CD4-positive, alpha-beta T cell treated with Interleukin-17A for 1 hour (primary cell): ENCODE data around the gene BIRC3.

Experiments used
- DNase-seq: peaks from one replicate; pipeline ENCODE4 v3.0.0-alpha.2; 2020

BIRC3 gene

DNA sequence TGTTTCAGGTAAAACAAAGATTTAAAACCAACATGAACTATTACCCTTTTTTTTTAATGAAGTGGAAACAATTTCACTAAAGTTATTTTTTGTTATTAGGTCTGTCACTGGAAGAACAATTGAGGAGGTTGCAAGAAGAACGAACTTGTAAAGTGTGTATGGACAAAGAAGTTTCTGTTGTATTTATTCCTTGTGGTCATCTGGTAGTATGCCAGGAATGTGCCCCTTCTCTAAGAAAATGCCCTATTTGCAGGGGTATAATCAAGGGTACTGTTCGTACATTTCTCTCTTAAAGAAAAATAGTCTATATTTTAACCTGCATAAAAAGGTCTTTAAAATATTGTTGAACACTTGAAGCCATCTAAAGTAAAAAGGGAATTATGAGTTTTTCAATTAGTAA is 60.6 kb downstream of the BIRC3 start:
- no peak for DNase-seq

DNA sequence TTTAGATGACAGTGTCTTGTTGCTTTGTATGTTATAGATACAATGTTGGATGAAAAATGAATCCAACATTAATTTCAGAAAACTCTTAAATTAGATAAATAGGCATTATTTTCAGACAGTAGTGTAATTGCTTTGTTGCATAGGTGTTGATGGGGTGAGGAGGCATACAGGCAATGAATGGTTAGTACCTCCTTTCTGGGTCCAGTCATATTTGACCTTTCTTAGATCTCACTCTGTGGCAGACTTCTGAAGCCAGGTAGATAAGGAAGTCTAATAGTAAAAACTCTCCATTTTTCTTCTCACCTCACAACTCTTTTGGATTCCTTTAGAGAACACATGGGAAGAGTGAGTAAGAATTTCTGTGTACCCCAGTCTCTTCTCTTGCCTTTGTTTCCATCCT is 61.5 kb downstream of the BIRC3 start:
- no peak for DNase-seq

DNA sequence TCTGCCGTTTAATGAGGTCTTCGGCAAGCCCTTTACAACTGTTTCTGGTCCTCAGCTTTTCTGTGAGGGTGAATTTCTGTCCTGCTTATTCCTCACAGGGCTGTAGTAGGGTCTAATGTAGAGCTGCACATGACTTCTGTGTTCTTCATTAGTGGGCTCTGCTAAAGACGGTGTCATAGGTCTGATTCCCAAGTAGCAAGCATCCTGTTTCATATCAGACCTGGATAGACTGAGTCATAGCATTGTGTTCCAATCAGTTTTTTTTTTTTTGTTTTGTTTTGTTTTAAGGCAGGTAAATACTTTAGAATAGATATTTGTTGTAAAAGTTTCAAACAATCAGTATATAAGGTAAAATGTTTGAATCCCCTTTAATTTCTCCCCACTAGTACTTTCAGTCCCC is 65.1 kb downstream of the BIRC3 start:
- DNase-seq: no peak

DNA sequence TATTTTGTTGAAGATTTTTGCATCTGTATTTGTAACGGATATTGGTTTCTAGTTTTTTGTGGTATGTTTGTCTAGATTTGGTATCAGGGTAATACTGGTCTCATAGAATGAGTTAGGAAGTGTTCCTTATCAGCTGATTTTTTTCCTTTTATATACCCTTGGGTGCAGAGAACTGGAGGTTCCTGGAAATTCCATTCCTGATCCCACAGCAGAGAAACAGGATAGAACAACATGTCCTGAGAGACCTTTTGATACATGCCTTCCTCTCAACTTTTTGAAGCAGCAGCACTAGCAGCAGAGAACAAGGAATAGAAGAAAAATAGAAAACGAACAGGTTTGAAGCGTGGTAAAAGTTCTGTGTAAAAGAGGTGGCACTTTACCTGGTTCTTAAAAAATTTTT is 66.6 kb downstream of the BIRC3 start:
- DNase-seq: no peak

DNA sequence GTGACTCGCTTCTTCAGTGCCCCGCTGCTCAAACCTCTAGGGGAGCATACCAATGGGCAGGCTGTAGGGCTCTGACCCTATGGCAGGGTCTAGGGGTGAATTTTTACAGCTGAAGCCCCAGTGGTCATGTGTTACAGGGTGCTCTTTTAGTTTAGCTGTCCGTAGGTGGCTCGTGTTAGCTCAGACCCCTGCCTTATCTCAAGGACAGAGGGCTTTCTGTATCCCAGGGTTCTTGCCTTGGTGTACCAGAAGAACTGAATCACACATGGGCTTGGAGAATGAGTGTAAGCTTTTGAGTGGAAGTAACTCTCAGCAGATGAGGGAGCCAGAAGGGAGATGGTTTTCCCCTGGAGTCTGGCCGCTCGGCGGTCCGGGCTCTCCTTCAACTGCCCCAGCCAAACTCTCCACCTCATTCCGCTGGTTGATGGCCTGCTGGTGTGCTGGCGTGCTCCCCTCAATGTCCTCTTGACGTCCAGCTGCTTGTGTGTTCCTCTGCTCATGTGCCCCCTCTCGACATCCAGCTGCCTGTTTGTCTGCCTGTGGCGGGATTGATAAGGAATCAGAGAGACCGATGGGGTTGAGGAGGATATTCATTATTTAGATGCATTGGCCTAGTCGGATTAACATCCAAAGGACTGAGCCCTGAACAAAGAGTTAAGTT is 67.3 kb downstream of the BIRC3 start:
- no peak for DNase-seq

DNA sequence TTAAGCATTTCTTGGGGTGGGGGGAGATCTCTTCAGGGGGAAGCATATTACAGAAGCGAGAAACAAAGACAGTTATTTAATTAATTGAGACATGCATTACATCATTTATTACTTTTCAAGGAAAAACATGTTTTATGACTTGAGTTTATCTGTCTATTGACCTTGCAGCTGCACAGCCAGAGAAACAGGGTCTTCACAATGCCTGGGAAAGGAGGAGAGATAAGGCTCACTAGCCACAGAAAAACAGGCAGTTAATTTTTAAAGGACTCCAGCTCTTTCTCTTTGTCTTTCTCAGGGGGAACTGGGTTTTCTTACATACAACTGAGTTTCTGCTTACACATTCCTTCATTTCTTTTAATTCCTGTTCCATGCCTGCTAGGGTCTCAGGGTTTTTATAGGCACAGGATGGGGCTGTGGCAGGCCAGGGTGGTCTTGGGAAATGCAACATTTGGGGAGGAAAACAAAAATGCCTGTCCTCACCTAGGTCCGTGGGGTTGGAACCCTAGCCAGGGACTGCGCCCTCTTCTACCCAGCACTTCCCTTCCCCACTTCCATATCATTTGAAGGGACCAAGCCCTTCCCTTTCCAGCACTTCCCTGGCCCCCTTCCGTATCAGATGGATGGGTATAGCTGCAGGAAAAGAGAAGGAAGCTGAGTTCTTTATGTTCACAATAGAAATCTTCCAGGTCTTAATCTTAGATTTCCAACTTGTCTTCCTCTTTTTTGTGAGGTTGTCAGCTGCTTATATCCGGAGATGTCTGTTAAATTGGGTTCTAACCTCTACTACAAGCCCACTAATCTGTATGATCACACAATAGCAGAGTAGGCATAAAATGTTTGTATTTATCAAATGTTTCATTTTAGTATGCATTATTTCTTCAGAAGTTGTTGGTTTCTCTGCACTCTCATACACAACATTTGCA is 68.1 kb downstream of the BIRC3 start:
- DNase-seq: no peak

DNA sequence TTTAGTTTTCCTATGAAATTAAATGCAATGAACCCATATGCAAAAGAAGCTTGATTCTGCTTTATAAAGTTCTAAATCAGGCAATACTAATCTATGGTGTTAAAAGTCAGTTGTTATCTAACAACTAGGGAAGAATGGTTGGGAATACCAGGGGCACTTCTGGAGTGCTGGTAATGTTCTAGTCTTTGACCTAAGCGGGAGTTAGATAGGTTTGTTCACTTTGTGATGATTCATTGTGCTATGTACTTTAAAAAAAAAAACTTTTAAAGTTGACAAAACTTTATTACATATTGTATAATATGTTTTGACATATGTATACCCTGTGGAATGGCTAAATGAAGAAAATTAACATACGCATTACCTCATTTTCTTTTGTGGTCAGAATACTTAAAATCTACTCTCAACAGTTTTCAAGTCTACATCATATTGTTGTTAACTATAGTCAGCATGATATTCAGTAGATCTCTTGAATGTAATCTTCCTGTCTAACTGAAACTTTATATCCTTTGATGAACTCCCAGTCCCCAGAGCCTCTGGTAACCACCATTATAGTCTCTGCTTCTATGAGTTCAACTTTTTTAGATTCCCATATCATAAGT is 69.0 kb downstream of the BIRC3 start:
- no peak for DNase-seq

DNA sequence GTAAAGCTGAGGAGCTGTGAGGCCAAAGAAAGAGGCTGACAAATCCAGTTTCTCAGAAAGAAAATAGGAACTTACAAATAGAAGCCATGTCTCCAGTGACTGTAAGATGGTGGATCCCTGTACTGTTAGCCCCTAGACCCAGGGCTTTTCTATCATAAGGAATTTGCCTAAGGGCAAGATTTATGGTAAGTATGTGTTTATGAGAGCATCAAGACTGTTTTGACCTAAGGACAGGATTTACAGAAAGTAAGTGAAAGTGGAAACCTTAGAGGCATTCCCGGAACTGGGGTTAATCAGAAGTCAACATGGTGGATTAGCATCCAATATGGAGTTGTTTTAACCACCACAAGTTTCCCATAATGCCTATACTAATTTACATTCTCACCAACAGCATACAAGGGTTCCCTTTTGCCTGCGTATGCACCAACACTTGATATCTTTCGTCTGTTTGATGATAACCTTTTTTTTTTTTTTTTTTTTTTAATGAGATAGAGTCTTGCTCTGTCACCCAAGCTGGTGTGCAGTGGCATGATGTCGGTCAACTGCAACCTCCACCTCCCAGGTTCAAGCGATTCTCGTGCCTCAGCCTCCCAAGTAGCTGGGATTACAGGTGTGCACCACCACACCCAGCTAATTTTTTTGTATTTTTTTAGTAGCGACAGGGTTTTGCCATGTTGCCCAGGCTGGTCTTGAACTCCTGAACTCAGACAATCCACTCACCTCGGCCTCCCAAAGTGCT is 69.9 kb downstream of the BIRC3 start:
- no peak for DNase-seq
